Measurements from ENCODE around the gene STK11.

The STK11 gene

DNA sequence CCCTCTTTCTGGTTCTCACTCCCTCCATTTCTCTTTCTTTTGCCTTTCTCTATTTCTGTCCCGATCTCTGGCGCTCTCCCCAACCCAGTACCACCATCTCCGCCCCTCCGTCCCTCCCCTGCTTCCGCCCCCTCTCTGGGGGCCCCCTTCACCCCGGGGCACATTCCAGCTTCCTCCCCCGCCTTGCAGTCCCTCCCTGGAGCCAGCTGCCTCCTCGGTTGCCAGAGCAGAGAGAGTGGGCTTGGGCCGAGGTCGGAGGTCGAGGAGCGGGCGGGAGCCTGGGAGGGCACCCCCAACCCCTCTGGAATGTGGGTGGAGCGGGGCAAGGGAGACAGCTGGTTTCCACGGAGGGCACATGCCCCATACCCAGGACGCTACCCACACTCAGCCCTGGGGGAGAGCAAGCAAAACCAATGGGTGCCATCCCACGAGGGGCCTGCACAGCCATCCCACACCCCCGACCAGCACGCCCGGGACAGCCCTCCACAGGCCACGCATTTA lies 57.1 kb downstream of the STK11 start:
- Histone ChIP-seq H3K4me3 (ENCODE audit: low read depth, low read length) (peak overlapping the region; percentile 83), H3K9ac (ENCODE audit: low read depth, low read length) (no peak overlapping the region), H3K9me3 (ENCODE audit: control insufficient read depth, insufficient read depth, low read length) (no peaks in the 10 kb centered on the region), H3K27me3 (ENCODE audit: control insufficient read depth, insufficient read depth, low read length) (peaks cover 7% of the 10 kb centered on the region), H3K36me3 (ENCODE audit: control insufficient read depth, insufficient read depth, low read length) (peaks cover 6% of the 10 kb centered on the region), H3K27ac (ENCODE audit: low read depth, low read length) (peak overlapping the region; percentile 89), H3K4me1 (ENCODE audit: control insufficient read depth, insufficient read depth, low read length) (peaks cover 46% of the 10 kb centered on the region)

- H3K9me3 ChIP-seq (ENCODE audit: control insufficient read depth, insufficient read depth, low read length) = no peaks in the 10 kb centered on the region
- no peak overlapping the region for H3K9ac ChIP-seq (ENCODE audit: low read depth, low read length)
- peaks cover 46% of the 10 kb centered on the region for H3K4me1 ChIP-seq (ENCODE audit: control insufficient read depth, insufficient read depth, low read length)
- H3K27ac ChIP-seq (ENCODE audit: low read depth, low read length) = peak overlapping the region; percentile 89
- H3K36me3 ChIP-seq (ENCODE audit: control insufficient read depth, insufficient read depth, low read length) = 0 out of 2 replicates have a peak, but pooled peaks cover under 1% of the 10 kb centered on the region
- no peak overlapping the region for H3K4me3 ChIP-seq (ENCODE audit: low read depth, low read length)
- peaks cover 11% of the 10 kb centered on the region for H3K27me3 ChIP-seq (ENCODE audit: control insufficient read depth, insufficient read depth, low read length)
These were observed 57.6 kb downstream of the STK11 start for GRCh38 chr19:1263188-1263587.

DNA sequence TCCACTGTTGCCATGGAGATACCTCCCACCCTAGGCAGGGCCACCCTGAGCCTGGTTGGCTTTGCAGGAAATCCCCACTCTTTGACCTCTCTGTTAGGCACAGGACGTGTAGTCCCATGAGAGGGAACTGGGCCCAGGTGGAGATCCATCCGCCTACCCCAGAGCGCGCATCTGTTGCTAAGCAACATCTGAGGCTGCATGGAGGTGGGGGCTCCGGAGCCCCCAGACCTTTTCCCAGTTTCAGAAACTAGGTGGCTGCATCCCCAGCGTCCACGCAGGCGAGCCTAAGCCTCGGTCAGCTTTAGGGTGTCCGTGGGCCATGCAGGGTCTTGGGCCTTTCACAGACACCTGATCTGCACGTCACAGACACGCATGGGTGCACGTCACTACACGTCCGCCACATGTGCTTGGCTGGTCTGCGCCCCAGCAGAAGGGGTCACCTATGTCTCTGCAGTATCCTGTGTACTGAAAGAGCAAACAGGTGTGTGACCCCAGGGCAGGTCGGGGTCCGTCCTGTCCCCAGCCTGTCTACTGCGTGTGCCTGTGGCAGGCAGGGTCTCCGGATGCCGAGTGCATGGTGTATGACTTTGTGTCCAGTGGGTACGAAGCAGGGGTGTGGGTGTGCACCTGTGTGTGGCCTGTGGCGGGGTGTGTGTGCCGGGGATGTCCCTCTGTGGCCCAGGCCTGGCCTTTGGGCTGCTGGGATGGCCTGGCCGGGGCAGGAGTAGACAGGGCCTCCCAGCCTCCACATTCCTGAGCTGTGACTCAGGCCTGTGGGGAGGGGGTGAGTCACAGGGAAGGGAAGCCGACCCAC lies 59.4 kb downstream of the STK11 start:
- Histone ChIP-seq H3K27ac (ENCODE audit: low read depth, low read length) (peak overlapping the region; percentile 57), H3K27me3 (ENCODE audit: control insufficient read depth, insufficient read depth, low read length) (peaks cover 11% of the 10 kb centered on the region), H3K36me3 (ENCODE audit: control insufficient read depth, insufficient read depth, low read length) (no peaks in the 10 kb centered on the region), H3K4me3 (ENCODE audit: low read depth, low read length) (0 out of 2 replicates have a peak overlapping the region, but pooled peaks have one; percentile 28), H3K9me3 (ENCODE audit: control insufficient read depth, insufficient read depth, low read length) (no peaks in the 10 kb centered on the region), H3K9ac (ENCODE audit: low read depth, low read length) (no peak overlapping the region), H3K4me1 (ENCODE audit: control insufficient read depth, insufficient read depth, low read length) (peaks cover 46% of the 10 kb centered on the region)

GRCh38 chr19:1265615-1266128 lies 60.1 kb downstream of the STK11 start:
- Histone ChIP-seq H3K9me3 (ENCODE audit: control insufficient read depth, insufficient read depth, low read length) (no peaks in the 10 kb centered on the region), H3K4me1 (ENCODE audit: control insufficient read depth, insufficient read depth, low read length) (peaks cover 42% of the 10 kb centered on the region), H3K27ac (ENCODE audit: low read depth, low read length) (peak overlapping the region; percentile 57), H3K4me3 (ENCODE audit: low read depth, low read length) (peak overlapping the region; percentile 63), H3K27me3 (ENCODE audit: control insufficient read depth, insufficient read depth, low read length) (peaks cover 11% of the 10 kb centered on the region), H3K36me3 (ENCODE audit: control insufficient read depth, insufficient read depth, low read length) (peaks cover 2% of the 10 kb centered on the region), H3K9ac (ENCODE audit: low read depth, low read length) (peak overlapping the region; percentile 52; the same call in 1 of the 2 replicates)

DNA sequence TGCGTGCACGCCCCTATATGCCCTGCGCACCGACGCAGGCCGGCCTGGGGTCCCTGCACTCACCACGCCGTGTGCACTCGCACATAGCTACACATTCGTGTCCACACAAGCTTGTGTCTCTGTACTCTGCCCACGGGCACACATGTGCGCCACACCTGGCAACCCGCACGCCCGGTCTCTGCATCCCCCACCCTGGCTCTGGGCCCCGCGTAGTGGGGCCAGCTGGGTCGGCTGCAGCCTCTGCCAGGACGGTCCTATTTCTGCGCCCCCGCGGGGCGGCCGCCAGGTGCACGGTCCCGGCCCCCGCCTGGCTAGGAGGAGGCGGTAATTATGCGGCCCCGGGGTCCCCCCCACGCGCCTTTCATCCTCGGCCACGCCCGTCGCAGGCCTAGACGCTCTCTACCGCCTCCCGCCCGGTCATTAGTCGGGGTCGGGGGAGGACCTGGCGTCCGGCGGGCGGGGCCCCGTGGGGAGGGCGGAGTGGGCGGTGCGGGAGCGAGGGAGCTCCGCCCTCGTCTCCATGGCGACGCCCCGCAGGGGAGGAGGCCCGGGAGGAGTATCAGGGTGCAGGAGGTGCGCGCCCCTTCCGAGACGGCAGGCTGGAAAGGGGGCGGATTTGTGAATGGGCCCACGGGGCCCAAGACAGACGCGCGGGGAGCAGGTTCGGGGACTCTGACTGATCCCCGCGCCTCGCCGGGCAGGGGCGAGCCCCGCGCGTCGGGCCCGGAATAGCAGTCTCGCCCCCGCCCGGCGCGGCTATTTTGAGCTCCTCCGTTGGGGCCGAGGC lies 60.7 kb downstream of the STK11 start:
- Histone ChIP-seq H3K9me3 (ENCODE audit: control insufficient read depth, insufficient read depth, low read length) (no peaks in the 10 kb centered on the region), H3K27ac (ENCODE audit: low read depth, low read length) (peak overlapping the region; percentile 57), H3K36me3 (ENCODE audit: control insufficient read depth, insufficient read depth, low read length) (peaks cover 9% of the 10 kb centered on the region), H3K9ac (ENCODE audit: low read depth, low read length) (peak overlapping the region; percentile 52; the same call in 1 of the 2 replicates), H3K4me3 (ENCODE audit: low read depth, low read length) (peak overlapping the region; percentile 63), H3K27me3 (ENCODE audit: control insufficient read depth, insufficient read depth, low read length) (peaks cover 11% of the 10 kb centered on the region), H3K4me1 (ENCODE audit: control insufficient read depth, insufficient read depth, low read length) (peaks cover 40% of the 10 kb centered on the region)

DNA sequence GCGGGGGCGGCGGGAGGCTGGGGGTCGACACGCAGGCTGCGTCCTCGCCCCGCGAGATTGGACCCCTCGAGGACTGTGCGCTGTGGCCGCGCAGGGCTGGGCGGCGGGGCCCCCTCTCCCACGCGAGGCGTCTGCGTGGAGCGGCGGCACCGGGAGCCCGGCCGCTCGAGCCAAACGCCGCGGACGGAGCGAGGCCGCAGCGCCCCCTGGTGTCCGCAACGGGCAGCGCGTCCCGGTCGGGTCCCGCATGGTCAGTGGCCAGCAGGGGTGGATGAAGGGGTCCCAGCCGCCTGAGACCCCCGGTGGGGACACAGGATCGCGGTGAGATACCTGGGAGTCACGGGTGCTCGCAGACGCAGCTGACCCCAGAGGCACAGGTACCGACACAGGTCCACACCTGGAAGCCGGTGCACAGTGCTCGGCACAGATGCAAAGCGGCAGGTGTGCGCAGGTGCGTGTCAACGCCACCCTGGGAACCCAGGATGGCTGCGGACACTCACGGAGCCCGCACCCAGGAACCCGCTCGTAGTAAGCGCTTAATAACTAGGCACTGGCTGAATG lies 61.4 kb downstream of the STK11 start:
- Histone ChIP-seq H3K9me3 (ENCODE audit: control insufficient read depth, insufficient read depth, low read length) (no peaks in the 10 kb centered on the region), H3K27ac (ENCODE audit: low read depth, low read length) (peak overlapping the region; percentile 57), H3K27me3 (ENCODE audit: control insufficient read depth, insufficient read depth, low read length) (peaks cover 11% of the 10 kb centered on the region), H3K4me3 (ENCODE audit: low read depth, low read length) (peak overlapping the region; percentile 63), H3K4me1 (ENCODE audit: control insufficient read depth, insufficient read depth, low read length) (peaks cover 33% of the 10 kb centered on the region), H3K36me3 (ENCODE audit: control insufficient read depth, insufficient read depth, low read length) (peaks cover 16% of the 10 kb centered on the region), H3K9ac (ENCODE audit: low read depth, low read length) (no peak overlapping the region)

DNA sequence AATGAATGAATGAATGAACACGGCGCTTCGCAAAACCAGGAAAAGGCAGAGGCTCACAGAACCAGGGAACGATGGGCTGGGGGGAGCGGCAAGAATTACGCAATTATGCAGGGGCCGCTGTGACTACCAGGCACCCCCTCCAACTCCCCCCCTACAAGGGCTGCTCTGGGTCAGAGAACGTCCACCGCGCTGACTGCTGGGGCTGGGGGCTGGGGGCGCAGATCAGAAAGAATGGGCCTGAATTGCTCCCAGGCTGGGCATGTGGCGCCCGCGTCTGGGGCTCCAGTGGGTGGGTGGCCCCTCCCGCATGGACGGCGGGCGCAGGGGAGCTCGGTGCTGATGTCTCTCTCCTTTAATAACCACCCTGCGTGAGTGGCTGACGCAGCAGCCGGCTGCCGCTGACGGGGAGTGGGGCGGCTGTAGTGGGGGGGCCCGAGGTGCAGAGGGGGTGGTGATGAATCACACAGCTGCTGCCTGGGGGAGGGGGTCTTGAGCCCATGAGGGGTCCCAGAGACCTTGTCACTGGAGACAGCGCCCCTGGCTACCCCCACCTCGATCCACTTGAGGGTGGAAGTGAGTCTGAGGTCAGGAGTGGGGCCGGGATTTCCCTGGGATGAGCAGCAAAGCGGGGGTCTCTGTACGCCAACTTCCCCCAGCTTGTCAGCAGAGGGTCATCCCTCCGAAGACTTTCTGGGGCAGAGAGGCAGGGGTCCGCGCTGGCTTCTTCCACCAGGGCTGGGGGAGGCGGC lies 62.1 kb downstream of the STK11 start:
- Histone ChIP-seq H3K27ac (ENCODE audit: low read depth, low read length) (no peak overlapping the region), H3K9ac (ENCODE audit: low read depth, low read length) (no peak overlapping the region), H3K36me3 (ENCODE audit: control insufficient read depth, insufficient read depth, low read length) (peaks cover 22% of the 10 kb centered on the region), H3K4me1 (ENCODE audit: control insufficient read depth, insufficient read depth, low read length) (peaks cover 28% of the 10 kb centered on the region), H3K4me3 (ENCODE audit: low read depth, low read length) (peak overlapping the region; percentile 63), H3K27me3 (ENCODE audit: control insufficient read depth, insufficient read depth, low read length) (peaks cover 11% of the 10 kb centered on the region), H3K9me3 (ENCODE audit: control insufficient read depth, insufficient read depth, low read length) (no peaks in the 10 kb centered on the region)

DNA sequence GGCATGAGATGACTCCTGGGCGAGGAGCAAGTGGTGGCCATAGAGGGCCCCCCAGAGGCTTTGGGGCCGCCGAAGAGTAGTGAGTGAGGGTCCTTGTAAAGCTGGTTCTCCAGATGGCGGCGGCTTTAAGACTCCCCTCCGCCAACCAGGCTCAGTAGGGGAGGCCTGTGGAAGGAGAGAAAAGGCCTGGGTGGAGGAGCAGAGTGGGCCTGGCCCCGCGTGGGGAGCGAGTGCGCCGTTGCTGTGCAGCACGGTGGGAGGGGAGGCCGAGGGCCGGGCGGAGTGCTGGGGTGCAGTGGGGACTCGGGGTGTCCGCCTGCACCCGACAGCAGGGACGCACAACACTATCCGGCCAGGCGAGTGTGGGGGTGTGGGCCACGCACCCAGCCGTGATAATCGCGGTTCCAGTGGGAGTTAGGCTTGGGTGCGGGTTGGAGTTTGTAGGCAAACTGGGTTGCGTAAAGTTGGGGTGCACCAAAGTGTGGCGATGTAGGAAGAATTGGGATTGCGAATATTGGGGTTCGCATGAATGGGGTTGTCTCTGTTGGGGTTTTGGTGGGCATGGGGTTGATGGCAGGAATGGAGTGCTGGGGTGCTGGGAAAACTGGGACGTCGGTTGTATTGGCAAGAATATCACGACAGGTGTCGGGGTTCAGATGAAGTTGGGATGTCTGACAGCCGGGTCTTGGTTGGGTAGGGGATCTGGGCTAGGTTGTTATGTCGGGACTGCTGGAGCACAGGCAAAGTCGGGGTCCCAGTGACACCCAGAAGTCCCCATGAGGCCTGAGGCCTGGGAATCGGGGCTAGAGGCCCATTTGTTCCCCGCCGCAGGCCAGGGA lies 62.9 kb downstream of the STK11 start:
- H3K4me1 ChIP-seq (ENCODE audit: control insufficient read depth, insufficient read depth, low read length) = peaks cover 20% of the 10 kb centered on the region
- no peak overlapping the region for H3K9ac ChIP-seq (ENCODE audit: low read depth, low read length)
- peaks cover 11% of the 10 kb centered on the region for H3K27me3 ChIP-seq (ENCODE audit: control insufficient read depth, insufficient read depth, low read length)
- H3K27ac ChIP-seq (ENCODE audit: low read depth, low read length) = no peak overlapping the region
- H3K9me3 ChIP-seq (ENCODE audit: control insufficient read depth, insufficient read depth, low read length) = no peaks in the 10 kb centered on the region
- no peak overlapping the region for H3K4me3 ChIP-seq (ENCODE audit: low read depth, low read length)
- H3K36me3 ChIP-seq (ENCODE audit: control insufficient read depth, insufficient read depth, low read length) = peaks cover 30% of the 10 kb centered on the region

DNA sequence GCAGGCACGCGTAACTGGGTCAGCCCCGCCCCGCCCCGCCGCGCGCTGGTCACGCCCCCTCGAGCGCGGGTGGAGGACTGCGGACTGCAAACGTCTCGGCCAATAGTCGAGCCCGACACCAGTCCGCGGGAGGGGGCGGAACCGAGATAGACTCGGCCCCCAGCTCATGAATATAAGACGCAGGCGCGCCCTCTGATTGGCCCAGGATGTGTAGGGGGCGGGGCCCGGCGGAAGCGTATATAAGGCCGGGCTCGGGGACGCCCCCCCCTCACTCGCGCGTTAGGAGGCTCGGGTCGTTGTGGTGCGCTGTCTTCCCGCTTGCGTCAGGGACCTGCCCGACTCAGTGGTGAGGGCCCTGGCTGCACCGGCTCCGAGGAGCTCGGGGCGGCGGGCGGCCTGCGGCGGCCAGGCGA lies 63.5 kb downstream of the STK11 start, which contains the start of gene CIRBP:
TSS of gene CIRBP (plus strand) at position 268 of the 413 bp plus-strand sequence. CDS start 1,602 bp downstream, outside the sequence.
- Histone ChIP-seq H3K9ac (ENCODE audit: low read depth, low read length) (peak within 1 kb of the TSS; percentile 96), H3K27me3 (ENCODE audit: control insufficient read depth, insufficient read depth, low read length) (peaks cover 11% of the 10 kb centered on the region), H3K4me1 (ENCODE audit: control insufficient read depth, insufficient read depth, low read length) (peaks cover 20% of the 10 kb centered on the region), H3K4me3 (ENCODE audit: low read depth, low read length) (peak within 1 kb of the TSS; percentile 81), H3K9me3 (ENCODE audit: control insufficient read depth, insufficient read depth, low read length) (no peaks in the 10 kb centered on the region), H3K27ac (ENCODE audit: low read depth, low read length) (peak within 1 kb of the TSS; percentile 97), H3K36me3 (ENCODE audit: control insufficient read depth, insufficient read depth, low read length) (peaks cover 36% of the 10 kb centered on the region)

All from HUES48 (cell line).